Erythroblast (primary cell): ENCODE data around the gene AGAP1.

ENCODE experiments used
- DNase-seq, 2 experiments: peaks; one replicate each; lab custom pipeline; 2025; lab: John Stamatoyannopoulos, UW
- GATA1 ChIP-seq: IDR thresholded peaks from 2 replicates; pipeline ENCODE4 v1.6.1; 2011; ENCODE audit warnings: low read depth, mild to moderate bottlenecking, control low read depth, low read length, moderate library complexity
- POLR2A ChIP-seq: IDR thresholded peaks from 2 replicates; pipeline ENCODE4 v1.6.1; 2011; ENCODE audit warnings: mild to moderate bottlenecking, low read length

AGAP1 gene

DNA sequence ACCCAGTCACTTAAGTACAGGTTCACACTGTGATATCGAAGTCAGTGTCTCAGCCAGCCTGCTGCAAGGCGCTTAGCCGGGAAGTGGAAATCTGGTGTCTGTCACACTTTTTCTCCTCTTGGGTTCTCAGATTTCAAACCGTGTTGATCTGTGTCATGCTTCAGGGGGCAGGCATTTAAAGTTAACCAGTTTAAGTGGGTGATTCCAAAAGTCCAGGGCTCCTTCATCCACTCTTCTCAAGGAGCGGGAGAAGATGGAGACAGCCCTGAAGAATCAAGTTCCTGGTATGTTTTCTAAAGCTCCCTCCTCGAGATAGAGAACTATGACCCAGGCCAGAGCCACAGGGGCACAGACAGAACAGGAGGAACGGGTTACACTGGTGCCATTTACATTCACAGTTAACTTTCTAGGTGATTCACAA lies 342.7 kb downstream of the AGAP1 start:
- TF ChIP-seq GATA1 = no peak
- TF ChIP-seq POLR2A = no peak
- DNase-seq = no peak

- TF ChIP-seq GATA1 = no peak
- no peak for TF ChIP-seq POLR2A
- no peak for DNase-seq
These were observed 345.4 kb downstream of the AGAP1 start for GRCh38 chr2:235839226-235839625.

GRCh38 chr2:235839974-235840373 lies 346.1 kb downstream of the AGAP1 start:
- TF ChIP-seq POLR2A = no peak

GRCh38 chr2:235841863-235842262 lies 348.0 kb downstream of the AGAP1 start:
- no peak for DNase-seq
- TF ChIP-seq GATA1 = no peak
- no peak for TF ChIP-seq POLR2A

More at GRCh38 chr2:235839974-235840373, 346.1 kb downstream of the AGAP1 start:
- DNase-seq = no peak

DNA sequence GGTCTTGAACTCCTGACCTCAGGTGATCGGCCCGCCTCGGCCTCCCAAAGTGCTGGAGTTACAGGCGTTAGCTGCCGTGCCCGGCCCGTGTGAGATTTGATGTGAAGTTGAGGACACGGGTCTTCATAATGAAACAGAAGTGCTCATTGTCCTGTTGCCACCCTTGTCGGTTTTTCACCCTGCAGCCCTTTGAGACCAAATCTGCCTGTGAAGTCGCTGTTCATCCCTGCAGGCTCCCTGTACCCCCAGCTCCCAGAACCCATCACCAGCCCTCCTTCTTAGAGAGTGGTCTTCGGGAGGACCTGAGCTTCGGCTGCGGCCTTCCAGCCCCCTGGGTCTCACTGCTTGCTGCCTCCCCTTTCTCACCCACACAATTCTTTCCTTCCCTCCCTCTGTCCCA lies 349.1 kb downstream of the AGAP1 start:
- no peak for TF ChIP-seq POLR2A
- TF ChIP-seq GATA1 = no peak

DNA sequence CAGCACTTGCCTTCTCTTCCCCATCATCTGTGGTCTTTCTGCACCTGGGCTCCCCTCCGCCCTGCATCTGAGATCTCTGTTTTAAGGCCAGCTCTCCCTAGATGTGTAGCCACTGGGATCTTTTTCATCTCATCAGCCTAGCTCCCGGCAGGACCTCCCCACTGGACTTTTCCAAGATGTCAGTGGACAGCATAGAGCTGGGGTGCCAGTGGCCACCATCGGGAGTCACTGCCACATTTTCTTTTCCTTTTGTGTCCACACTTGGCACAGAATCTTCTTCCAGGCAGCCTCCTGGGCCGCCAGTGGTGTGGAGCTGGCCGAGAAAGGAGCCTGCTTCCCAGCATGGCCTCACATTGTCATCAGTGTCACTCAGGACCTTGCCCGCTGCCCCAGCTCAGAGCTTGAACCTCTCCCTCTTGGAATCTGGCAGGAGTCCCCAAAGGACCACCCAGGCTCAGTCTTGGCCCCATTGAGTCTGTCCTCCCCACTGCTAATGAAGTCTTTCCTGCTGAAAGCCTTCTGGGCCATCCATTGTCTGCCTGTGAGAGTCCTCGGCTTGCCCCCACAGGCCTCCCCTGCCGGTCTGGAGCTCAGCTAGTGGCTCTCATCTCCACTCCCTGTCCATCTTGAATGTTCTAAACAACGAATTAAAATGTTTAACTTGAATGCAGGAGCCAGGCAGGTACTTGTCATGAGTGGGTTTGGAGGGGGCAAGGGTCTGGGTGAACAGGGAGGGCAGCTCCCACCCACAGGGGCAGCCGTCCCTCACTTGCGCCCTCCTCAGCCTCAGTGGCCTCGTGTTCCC lies 349.9 kb downstream of the AGAP1 start:
- no peak for DNase-seq
- TF ChIP-seq GATA1 (no peak), POLR2A (no peak)

More for the DNA sequence above, 349.1 kb downstream of the AGAP1 start:
- DNase-seq = no peak

- TF ChIP-seq GATA1 (no peak), POLR2A (no peak)
- DNase-seq = no peak
These were observed 350.7 kb downstream of the AGAP1 start for GRCh38 chr2:235844561-235844960.

DNA sequence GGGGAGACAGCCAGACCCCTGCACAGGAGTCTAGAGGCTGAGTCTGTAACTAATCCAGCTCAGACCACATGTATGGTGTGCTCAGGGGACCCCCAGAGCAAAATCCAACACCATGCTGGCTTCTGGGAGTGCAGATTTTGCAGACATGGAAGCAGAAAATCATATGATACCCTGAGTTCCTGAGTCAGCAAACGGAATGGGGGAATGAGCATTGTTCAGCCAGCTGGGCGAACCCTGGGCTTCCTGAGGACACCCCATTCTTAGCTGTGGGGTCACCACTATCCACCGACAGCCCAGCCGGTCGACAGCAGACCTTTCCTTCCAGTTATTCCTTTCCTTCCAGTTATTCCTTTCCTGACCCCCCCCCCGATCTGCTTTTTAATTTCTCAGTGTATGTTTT lies 351.4 kb downstream of the AGAP1 start:
- DNase-seq = no peak
- no peak for TF ChIP-seq POLR2A
- TF ChIP-seq GATA1 = no peak

- DNase-seq = no peak
- no peak for TF ChIP-seq POLR2A
These were observed 353.7 kb downstream of the AGAP1 start for GRCh38 chr2:235847576-235847975.

DNA sequence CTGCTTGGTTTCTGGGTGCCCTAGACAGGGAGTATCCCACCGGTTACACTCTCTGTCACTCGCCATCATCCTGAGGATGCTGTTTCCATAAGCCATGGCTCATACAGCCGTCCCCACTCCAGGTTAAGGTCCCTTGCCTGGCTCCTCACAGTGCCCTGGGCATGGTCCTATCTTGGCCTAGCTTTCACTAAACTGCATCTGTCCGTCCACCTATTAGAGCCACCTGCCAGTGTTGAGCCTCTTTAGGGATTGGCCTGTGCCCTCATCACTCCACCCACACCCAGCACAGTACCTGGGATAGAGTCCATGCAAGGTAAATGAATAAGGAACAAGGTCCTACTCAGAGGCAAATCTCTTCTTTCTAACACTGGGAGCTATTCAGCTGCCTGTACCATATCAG lies 354.2 kb downstream of the AGAP1 start:
- DNase-seq = no peak
- TF ChIP-seq GATA1 = no peak

DNA sequence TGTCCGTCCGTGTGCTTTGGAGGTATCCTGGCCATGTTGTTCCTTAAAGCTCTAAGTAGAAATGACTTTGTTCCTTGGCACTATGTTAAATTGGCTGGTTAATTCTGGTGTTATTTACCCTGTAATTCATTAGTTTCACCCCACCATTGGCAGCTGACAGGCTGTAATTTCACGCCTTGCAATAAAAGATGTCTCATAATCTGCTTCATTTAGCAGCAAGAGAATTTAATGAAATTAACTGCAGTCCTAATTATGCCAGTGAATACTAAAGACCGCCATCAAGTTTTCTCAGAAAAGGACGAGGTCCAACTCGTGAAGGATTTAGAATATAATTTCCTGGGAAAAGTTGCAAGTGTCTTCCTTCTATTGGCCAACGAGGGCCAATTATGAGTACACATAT lies 355.1 kb downstream of the AGAP1 start:
- no peak for TF ChIP-seq GATA1
- TF ChIP-seq POLR2A = no peak
- no peak for DNase-seq

GRCh38 chr2:235849489-235849888 lies 355.6 kb downstream of the AGAP1 start:
- TF ChIP-seq POLR2A = no peak
- no peak for TF ChIP-seq GATA1
- no peak for DNase-seq

- TF ChIP-seq POLR2A (no peak), GATA1 (no peak)
- DNase-seq = no peak
These were observed 356.4 kb downstream of the AGAP1 start for GRCh38 chr2:235850289-235850688.

- no peak for TF ChIP-seq GATA1
- no peak for TF ChIP-seq POLR2A
- no peak for DNase-seq
These were observed 357.1 kb downstream of the AGAP1 start for GRCh38 chr2:235850771-235851551.
